Sciatic nerve (tissue), 2 donors: ENCODE data around the gene MCM10. TPM values are rescaled to one million over a fixed set of nuclear protein-coding genes. Genes with fewer than 3 reads are reported as not detected.

Source experiments
- ATAC-seq: fragments of 200-7000 bp; cut with Tn5 transposase; one replicate; pipeline ENCODE4 v1.9.1; 2020; ENCODE audit warnings: mild to moderate bottlenecking, moderate library complexity
- DNase-seq: peaks from one replicate; pipeline ENCODE4 v3.0.0-alpha.2; 2020; ENCODE audit warnings: low spot score
- intact Hi-C: fragments of 100-400 bp; cut with DNase I; formaldehyde crosslinking; loops from one replicate; pipeline ENCODE4 v1.14.2; 2022
- total RNA-seq: library from RNA; stranded (reverse); fragmentation: NEBNext Ultra II Directional; extraction: Animal tissue kit (Norgen Biotek cat#: 25700); gene quantifications from one replicate; pipeline ENCODE4 v1.2.1, GENCODE V29; 2021
- donor health status: DM: no; HTN: no; CAD: no.
- donor health status: DM: no; HTN: no; CAD: no.

Gene MCM10
- total RNA-seq, 1 donor from 2014 or later = 0.45 TPM

GRCh38 chr10:13161857-13162271, 506 bp downstream of the MCM10 start:
- intact Hi-C loops = no loop called here
- ATAC-seq (no peak), DNase-seq (no peak)

- ATAC-seq = no peak
- DNase-seq = no peak
- intact Hi-C loops = no loop called here
Measured at GRCh38 chr10:13163859-13164258, 2.5 kb downstream of the MCM10 start.

- DNase-seq (no peak), ATAC-seq (no peak)
- intact Hi-C loops = no loop called here
Measured at GRCh38 chr10:13165177-13165576, 3.8 kb downstream of the MCM10 start.

- DNase-seq = no peak
- no peak for ATAC-seq
- intact Hi-C loops = no loop called here
Measured at GRCh38 chr10:13167568-13167967, 6.2 kb downstream of the MCM10 start.

GRCh38 chr10:13168781-13169180, 7.4 kb downstream of the MCM10 start:
- intact Hi-C loops = no loop called here
- DNase-seq (no peak), ATAC-seq (no peak)

- no peak for DNase-seq
- intact Hi-C loops = no loop called here
- no peak for ATAC-seq
Measured at GRCh38 chr10:13173616-13174015, 12.3 kb downstream of the MCM10 start.

- DNase-seq (no peak), ATAC-seq (no peak)
- intact Hi-C loops = no loop called here
Measured at GRCh38 chr10:13180788-13181187, 19.4 kb downstream of the MCM10 start.

GRCh38 chr10:13182424-13182823, 21.1 kb downstream of the MCM10 start:
- intact Hi-C loops = no loop called here
- DNase-seq = no peak
- ATAC-seq = no peak

GRCh38 chr10:13183625-13184024, 22.3 kb downstream of the MCM10 start:
- no peak for DNase-seq
- intact Hi-C loops = no loop called here
- ATAC-seq = no peak

GRCh38 chr10:13184276-13184675, 22.9 kb downstream of the MCM10 start:
- no peak for ATAC-seq

GRCh38 chr10:13184730-13185514, 23.6 kb downstream of the MCM10 start:
- no peak for DNase-seq
- no peak for ATAC-seq
- intact Hi-C loops = no loop called here

More at GRCh38 chr10:13184276-13184675, 22.9 kb downstream of the MCM10 start:
- intact Hi-C loops = no loop called here
- no peak for DNase-seq

GRCh38 chr10:13187135-13187534, 25.8 kb downstream of the MCM10 start:
- intact Hi-C loops = no loop called here
- ATAC-seq (no peak), DNase-seq (no peak)

GRCh38 chr10:13188593-13188992, 27.2 kb downstream of the MCM10 start:
- DNase-seq (no peak), ATAC-seq (no peak)
- intact Hi-C loops = no loop called here

- no peak for ATAC-seq
- intact Hi-C loops = no loop called here
- no peak for DNase-seq
Measured at GRCh38 chr10:13189961-13190360, 28.6 kb downstream of the MCM10 start.

GRCh38 chr10:13190816-13191215, 29.5 kb downstream of the MCM10 start:
- intact Hi-C loops = no loop called here
- no peak for ATAC-seq
- no peak for DNase-seq

- no peak for ATAC-seq
- intact Hi-C loops = no loop called here
- DNase-seq = no peak
Measured at GRCh38 chr10:13191362-13191761, 30.0 kb downstream of the MCM10 start.

- ATAC-seq (no peak), DNase-seq (no peak)
- intact Hi-C loops = no loop called here
Measured at GRCh38 chr10:13193637-13194036, 32.3 kb downstream of the MCM10 start.

- no peak for ATAC-seq
- intact Hi-C loops = no loop called here
- no peak for DNase-seq
Measured at GRCh38 chr10:13195016-13195415, 33.7 kb downstream of the MCM10 start.

GRCh38 chr10:13201132-13201531, 39.8 kb downstream of the MCM10 start:
- intact Hi-C loops = no loop called here
- DNase-seq (no peak), ATAC-seq (no peak)

- DNase-seq = no peak
- ATAC-seq = no peak
- intact Hi-C loops = loop anchor here (5.0 kb wide), 1 partner anchor 1534 kb away; no protein-coding TSS in a partner anchor
Measured at GRCh38 chr10:13206091-13206490, 44.7 kb downstream of the MCM10 start.
